Measurements from ENCODE around the gene SAPCD2. TPM values are rescaled to one million over a fixed set of nuclear protein-coding genes. Genes with fewer than 3 reads are reported as not detected.

SAPCD2 gene
- total RNA-seq, 4 donors from 2014 or later, result 0.15 to 5.9 (median 1.0) TPM; not detected in 1

DNA sequence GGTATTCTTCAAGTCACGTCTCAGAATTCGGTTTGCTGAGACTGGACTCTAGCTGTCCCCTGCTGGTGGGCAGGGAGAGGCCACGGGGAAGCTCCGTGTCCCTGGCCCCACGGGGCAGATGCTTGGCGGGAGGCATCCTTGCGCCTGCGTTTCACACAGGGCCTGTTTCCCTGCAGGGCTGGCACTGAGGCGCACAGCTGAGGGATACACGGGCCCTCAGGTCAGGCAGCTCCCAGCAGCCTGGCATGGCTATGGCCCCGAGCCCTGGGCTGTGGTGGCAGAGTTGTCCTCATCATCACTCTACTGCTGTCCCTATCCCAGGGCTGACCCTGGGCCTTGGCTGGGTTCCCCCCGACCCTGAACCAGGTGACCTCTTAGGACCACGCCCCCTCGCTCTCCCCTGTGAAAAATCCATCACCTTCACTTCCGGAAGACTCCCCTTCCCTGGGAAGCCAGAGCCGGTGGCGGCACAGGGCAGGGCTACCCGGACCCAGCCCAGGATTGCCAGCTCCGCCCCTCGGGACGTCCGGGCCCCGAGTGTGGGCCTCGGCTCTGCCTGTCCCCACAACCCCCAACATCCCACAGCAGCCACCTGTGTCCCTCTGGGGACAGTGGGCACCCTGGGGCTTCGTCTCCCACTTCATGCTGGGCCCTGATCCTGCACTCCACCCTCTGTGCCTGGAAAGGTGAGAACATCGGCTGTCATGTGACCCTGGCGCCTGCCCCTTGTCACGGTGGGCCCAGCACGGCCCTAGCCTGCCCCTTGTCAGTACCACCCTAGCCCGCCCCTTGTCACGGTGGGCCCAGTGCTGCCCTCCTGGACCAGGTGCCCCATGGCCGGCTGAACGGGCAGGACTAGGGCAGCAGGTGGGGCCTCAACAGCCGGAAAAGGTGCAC lies 39.1 kb upstream of the SAPCD2 start:
- TF ChIP-seq POLR2A (IDR thresholded peaks at IDR 0.05), result no peak
- TF ChIP-seq, protein P1, sequence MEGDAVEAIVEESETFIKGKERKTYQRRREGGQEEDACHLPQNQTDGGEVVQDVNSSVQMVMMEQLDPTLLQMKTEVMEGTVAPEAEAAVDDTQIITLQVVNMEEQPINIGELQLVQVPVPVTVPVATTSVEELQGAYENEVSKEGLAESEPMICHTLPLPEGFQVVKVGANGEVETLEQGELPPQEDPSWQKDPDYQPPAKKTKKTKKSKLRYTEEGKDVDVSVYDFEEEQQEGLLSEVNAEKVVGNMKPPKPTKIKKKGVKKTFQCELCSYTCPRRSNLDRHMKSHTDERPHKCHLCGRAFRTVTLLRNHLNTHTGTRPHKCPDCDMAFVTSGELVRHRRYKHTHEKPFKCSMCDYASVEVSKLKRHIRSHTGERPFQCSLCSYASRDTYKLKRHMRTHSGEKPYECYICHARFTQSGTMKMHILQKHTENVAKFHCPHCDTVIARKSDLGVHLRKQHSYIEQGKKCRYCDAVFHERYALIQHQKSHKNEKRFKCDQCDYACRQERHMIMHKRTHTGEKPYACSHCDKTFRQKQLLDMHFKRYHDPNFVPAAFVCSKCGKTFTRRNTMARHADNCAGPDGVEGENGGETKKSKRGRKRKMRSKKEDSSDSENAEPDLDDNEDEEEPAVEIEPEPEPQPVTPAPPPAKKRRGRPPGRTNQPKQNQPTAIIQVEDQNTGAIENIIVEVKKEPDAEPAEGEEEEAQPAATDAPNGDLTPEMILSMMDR (IDR thresholded peaks at IDR 0.05), result no peak
- no peaks in the 10 kb centered on the region for H3K27me3 ChIP-seq
- H3K27ac ChIP-seq, result no peak overlapping the region
- H3K4me3 ChIP-seq, result no peak overlapping the region
- no peaks in the 10 kb centered on the region for H3K36me3 ChIP-seq
- no peak for DNase-seq
- intact Hi-C loops (cut with DNase I; ENCODE audit: low total_unique reads), result loop anchor here (10.0 kb wide), 1 partner anchor 115 kb away; the partner anchor contains the start of genes CYSRT1, RNF208 and RNF224
- H3K4me1 ChIP-seq, result no peaks in the 10 kb centered on the region
- no peaks in the 10 kb centered on the region for H3K9me3 ChIP-seq

DNA sequence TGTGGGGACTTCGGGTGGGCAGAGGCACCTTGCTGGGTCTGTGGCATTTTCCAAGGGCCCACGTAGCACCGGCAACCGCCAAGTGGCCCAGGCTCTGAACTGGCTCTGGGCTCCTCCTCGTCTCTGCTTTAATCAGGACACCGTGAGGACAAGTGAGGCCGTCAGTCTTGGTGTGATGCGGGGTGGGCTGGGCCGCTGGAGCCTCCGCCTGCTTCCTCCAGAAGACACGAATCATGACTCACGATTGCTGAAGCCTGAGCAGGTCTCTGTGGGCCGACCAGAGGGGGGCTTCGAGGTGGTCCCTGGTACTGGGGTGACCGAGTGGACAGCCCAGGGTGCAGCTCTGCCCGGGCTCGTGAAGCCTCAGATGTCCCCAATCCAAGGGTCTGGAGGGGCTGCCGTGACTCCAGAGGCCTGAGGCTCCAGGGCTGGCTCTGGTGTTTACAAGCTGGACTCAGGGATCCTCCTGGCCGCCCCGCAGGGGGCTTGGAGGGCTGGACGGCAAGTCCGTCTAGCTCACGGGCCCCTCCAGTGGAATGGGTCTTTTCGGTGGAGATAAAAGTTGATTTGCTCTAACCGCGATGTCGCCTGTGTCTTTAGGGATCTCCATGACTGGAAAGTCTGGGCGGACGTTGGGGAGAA lies 38.4 kb upstream of the SAPCD2 start:
- intact Hi-C loops (cut with DNase I; ENCODE audit: low total_unique reads), result no loop called here
- H3K27me3 ChIP-seq, result no peaks in the 10 kb centered on the region

DNA sequence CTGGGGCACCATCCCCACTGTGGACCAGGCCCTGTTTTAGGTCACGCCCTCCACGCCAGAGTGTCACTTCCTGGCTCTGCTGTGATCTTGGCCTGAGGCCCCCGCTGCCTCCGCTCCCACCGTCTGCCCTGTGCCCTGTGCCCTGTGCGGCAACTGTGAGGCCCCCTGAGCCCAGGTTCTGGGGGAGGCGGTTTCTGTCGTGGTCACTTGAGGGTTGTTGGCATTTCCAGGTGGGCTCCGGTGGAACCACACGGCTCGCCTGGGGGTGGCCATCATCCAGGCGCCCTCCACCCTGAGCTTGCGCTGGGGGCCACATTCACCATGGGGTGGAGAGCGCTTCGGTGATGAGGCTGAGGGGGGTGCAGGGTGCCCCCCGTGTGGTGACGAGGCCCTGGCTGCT lies 37.6 kb upstream of the SAPCD2 start:
- Histone ChIP-seq H3K9me3 (no peaks in the 10 kb centered on the region), H3K27me3 (no peaks in the 10 kb centered on the region), H3K4me1 (no peaks in the 10 kb centered on the region), H3K27ac (no peak overlapping the region), H3K4me3 (no peak overlapping the region), H3K36me3 (no peaks in the 10 kb centered on the region)
- intact Hi-C loops (cut with DNase I; ENCODE audit: low total_unique reads), result no loop called here
- DNase-seq, result no peak
- TF ChIP-seq, protein P1 (IDR thresholded peaks at IDR 0.05), result no peak
- no peak for TF ChIP-seq POLR2A (IDR thresholded peaks at IDR 0.05)

More for the DNA sequence above, 38.4 kb upstream of the SAPCD2 start:
- no peak for TF ChIP-seq POLR2A (IDR thresholded peaks at IDR 0.05)
- TF ChIP-seq, protein P1 (IDR thresholded peaks at IDR 0.05), result no peak
- no peak for DNase-seq
- H3K4me3 ChIP-seq, result no peak overlapping the region
- H3K4me1 ChIP-seq, result no peaks in the 10 kb centered on the region
- no peaks in the 10 kb centered on the region for H3K36me3 ChIP-seq
- no peak overlapping the region for H3K27ac ChIP-seq
- H3K9me3 ChIP-seq, result no peaks in the 10 kb centered on the region

DNA sequence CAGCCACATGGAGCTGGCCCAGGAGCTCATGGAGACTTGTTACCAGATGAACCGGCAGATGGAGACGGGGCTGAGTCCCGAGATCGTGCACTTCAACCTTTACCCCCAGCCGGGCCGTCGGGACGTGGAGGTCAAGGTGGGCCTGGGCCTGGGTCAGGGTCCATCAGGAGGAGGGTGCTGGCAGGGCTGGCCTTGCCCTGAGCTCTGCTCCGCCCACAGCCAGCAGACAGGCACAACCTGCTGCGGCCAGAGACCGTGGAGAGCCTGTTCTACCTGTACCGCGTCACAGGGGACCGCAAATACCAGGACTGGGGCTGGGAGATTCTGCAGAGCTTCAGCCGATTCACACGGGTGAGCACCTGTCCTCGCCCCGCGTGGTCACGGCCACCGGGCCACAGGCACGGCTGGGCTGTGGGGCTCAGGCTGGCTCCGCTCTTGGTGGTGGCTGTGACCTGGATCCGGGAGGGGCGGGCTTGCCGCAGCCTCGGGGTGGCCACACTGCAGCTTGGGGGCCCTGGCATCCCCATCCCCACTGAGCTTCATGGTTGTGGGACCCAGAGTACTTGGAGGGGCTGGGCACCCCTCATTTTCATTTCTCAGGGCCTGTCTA lies 37.1 kb upstream of the SAPCD2 start:
- DNase-seq, result no peak
- no peaks in the 10 kb centered on the region for H3K9me3 ChIP-seq
- H3K4me1 ChIP-seq, result no peaks in the 10 kb centered on the region
- intact Hi-C loops (cut with DNase I; ENCODE audit: low total_unique reads), result no loop called here
- no peaks in the 10 kb centered on the region for H3K36me3 ChIP-seq
- H3K27me3 ChIP-seq, result no peaks in the 10 kb centered on the region
- H3K4me3 ChIP-seq, result no peak overlapping the region
- no peak overlapping the region for H3K27ac ChIP-seq
- no peak for TF ChIP-seq POLR2A (IDR thresholded peaks at IDR 0.05)
- TF ChIP-seq, protein P1 (IDR thresholded peaks at IDR 0.05), result no peak

All from uterus (tissue), 4 donors.